IMR-90 (cell line): ENCODE results near the gene PRKAG2. TPM values are rescaled to one million over a fixed set of nuclear protein-coding genes. Genes with fewer than 3 reads are reported as not detected.

Experiments
- ATAC-seq: fragments of 200-7000 bp; cut with Tn5 transposase; 2 replicates; pipeline ENCODE4 v1.9.1; 2020; ENCODE audit warnings: low read depth, mild to moderate bottlenecking, moderate library complexity
- BruUV-seq: library from RNA; stranded (reverse); fragments of 400-500 nt; replicated peaks from 2 replicates; lab custom pipeline; 2021; lab: Mats Ljungman, UMichigan
- CTCF ChIA-PET: fragments of 300-600 bp; formaldehyde crosslinking; extraction: SDS; loops from one replicate; lab custom pipeline; 2021; ENCODE audit warnings: antibody characterized with exemption; lab: Yijun Ruan, JAX
- POLR2A ChIA-PET: fragments of 300-600 bp; sonication (Branson Sonifier 250); formaldehyde crosslinking; loops from one replicate; lab custom pipeline; 2022; ENCODE audit warnings: antibody characterized with exemption; ENCODE audit not compliant: unreplicated experiment; lab: Charles Lee
- DNase-seq: peaks from one replicate; pipeline ENCODE4 v3.0.0; 2013
- H2AFZ ChIP-seq: replicated peaks from 2 replicates; pipeline ENCODE3; 2013; ENCODE audit warnings: low read length, mild to moderate bottlenecking; ENCODE audit not compliant: poor library complexity
- H2AK5ac ChIP-seq: 2 replicates; pipeline ENCODE4 v1.6.1; 2013; ENCODE audit warnings: low read depth, low read length, inconsistent platforms
- H2AK9ac ChIP-seq: replicated peaks from 2 replicates; pipeline ENCODE3; 2013; ENCODE audit warnings: mild to moderate bottlenecking, low read depth, low read length, moderate library complexity; ENCODE audit not compliant: poor library complexity
- H2BK120ac ChIP-seq: 2 replicates; pipeline ENCODE4 v1.6.1; 2013; ENCODE audit warnings: low read depth, low read length, inconsistent platforms
- H2BK15ac ChIP-seq: 3 replicates; pipeline ENCODE4 v1.6.1; 2013; ENCODE audit warnings: low read depth, low read length, inconsistent platforms
- H2BK20ac ChIP-seq: 2 replicates; pipeline ENCODE4 v1.6.1; 2013; ENCODE audit warnings: low read depth, mild to moderate bottlenecking, inconsistent platforms, low read length, moderate library complexity
- H2BK5ac ChIP-seq: 2 replicates; pipeline ENCODE4 v1.6.1; 2013; ENCODE audit warnings: mild to moderate bottlenecking, low read depth, low read length, inconsistent platforms; ENCODE audit not compliant: poor library complexity, severe bottlenecking
- H3K14ac ChIP-seq: replicated peaks from 2 replicates; pipeline ENCODE4 v1.6.1; 2013; ENCODE audit warnings: low read depth, low read length, inconsistent platforms
- H3K18ac ChIP-seq: 2 replicates; pipeline ENCODE4 v1.6.1; 2013; ENCODE audit warnings: low read depth, low read length, control low read depth
- H3K23ac ChIP-seq: 2 replicates; pipeline ENCODE4 v1.6.1; 2013; ENCODE audit warnings: low read depth, low read length, inconsistent platforms
- H3K27ac ChIP-seq: 2 replicates; pipeline ENCODE4 v1.5.1; 2013; ENCODE audit warnings: mild to moderate bottlenecking, control low read depth, low read length; ENCODE audit not compliant: insufficient read depth
- H3K27me3 ChIP-seq: 2 replicates; pipeline ENCODE4 v1.6.1; 2013; ENCODE audit warnings: low read length; ENCODE audit not compliant: control insufficient read depth, insufficient read depth
- H3K36me3 ChIP-seq: 2 replicates; pipeline ENCODE4 v1.6.1; 2013; ENCODE audit warnings: low read length, mixed read lengths; ENCODE audit not compliant: control insufficient read depth, insufficient read depth
- H3K4ac ChIP-seq: 2 replicates; pipeline ENCODE4 v1.6.1; 2013; ENCODE audit warnings: low read depth, low read length, inconsistent platforms
- H3K4me1 ChIP-seq: 2 replicates; pipeline ENCODE4 v1.6.1; 2013; ENCODE audit warnings: low read length, mixed read lengths; ENCODE audit not compliant: control insufficient read depth, insufficient read depth
- H3K4me2 ChIP-seq: 2 replicates; pipeline ENCODE4 v1.6.1; 2013; ENCODE audit warnings: low read depth, mild to moderate bottlenecking, control low read depth, low read length, moderate library complexity
- H3K4me3 ChIP-seq: 2 replicates; pipeline ENCODE4 v1.5.1; 2013; ENCODE audit warnings: low read depth, mild to moderate bottlenecking, control low read depth, low read length, moderate library complexity; ENCODE audit not compliant: insufficient read depth
- H3K56ac ChIP-seq: 2 replicates; pipeline ENCODE4 v1.6.1; 2013; ENCODE audit warnings: low read length, inconsistent platforms; ENCODE audit not compliant: insufficient read depth; ENCODE audit errors: extremely low read depth
- H3K79me1 ChIP-seq, 2 experiments: 2 replicates each; pipeline ENCODE4 v1.6.1; 2013; ENCODE audit warnings: low read length in 2 of 2, inconsistent platforms in 1 of 2, low read depth in 1 of 2
- H3K9ac ChIP-seq: 2 replicates; pipeline ENCODE4 v1.6.1; 2013; ENCODE audit warnings: low read depth, low read length, control low read depth
- H3K9me1 ChIP-seq: 2 replicates; pipeline ENCODE4 v1.6.1; 2013; ENCODE audit warnings: low read length, inconsistent platforms; ENCODE audit not compliant: insufficient read depth
- H3K9me3 ChIP-seq: 2 replicates; pipeline ENCODE4 v1.6.1; 2013; ENCODE audit warnings: low read length; ENCODE audit not compliant: control insufficient read depth, insufficient read depth
- H4K20me1 ChIP-seq: 2 replicates; pipeline ENCODE4 v1.6.1; 2013; ENCODE audit warnings: low read length, inconsistent platforms; ENCODE audit not compliant: insufficient read depth
- H4K5ac ChIP-seq: 2 replicates; pipeline ENCODE4 v1.6.1; 2013; ENCODE audit warnings: mild to moderate bottlenecking, low read depth, low read length, control low read depth
- H4K8ac ChIP-seq, 2 experiments: 2 replicates each; pipeline ENCODE4 v1.6.1; 2013; ENCODE audit warnings: low read depth in 2 of 2, low read length in 2 of 2, control low read depth in 1 of 2, inconsistent platforms in 1 of 2
- H4K91ac ChIP-seq: 2 replicates; pipeline ENCODE4 v1.6.1; 2013; ENCODE audit warnings: low read depth, low read length, inconsistent platforms; ENCODE audit not compliant: insufficient read depth
- CEBPB ChIP-seq: IDR thresholded peaks from 2 replicates; pipeline ENCODE4 v1.6.1; 2012; ENCODE audit warnings: low read depth, low read length, improper control_type of control experiment
- CHD1 ChIP-seq: IDR thresholded peaks from 2 replicates; pipeline ENCODE4 v1.6.1; 2012; ENCODE audit warnings: low read depth, low read length, improper control_type of control experiment
- FOS ChIP-seq: fragments of 150-350 bp; IDR thresholded peaks from 2 replicates; pipeline ENCODE4 v1.6.1; 2016; ENCODE audit warnings: low read depth, low read length
- MAZ ChIP-seq: IDR thresholded peaks from 2 replicates; pipeline ENCODE4 v1.6.1; 2012; ENCODE audit warnings: low read depth, mild to moderate bottlenecking, low read length, improper control_type of control experiment, moderate library complexity, borderline replicate concordance
- MXI1 ChIP-seq: IDR thresholded peaks from 2 replicates; pipeline ENCODE4 v1.6.1; 2012; ENCODE audit warnings: low read depth, mild to moderate bottlenecking, low read length, moderate library complexity, borderline replicate concordance
- NFE2L2 ChIP-seq: fragments of 150-350 bp; IDR thresholded peaks from 2 replicates; pipeline ENCODE4 v1.6.1; 2016; ENCODE audit warnings: low read depth, mild to moderate bottlenecking, low read length
- RCOR1 ChIP-seq: IDR thresholded peaks from 2 replicates; pipeline ENCODE4 v1.6.1; 2012; ENCODE audit warnings: mild to moderate bottlenecking, low read length, improper control_type of control experiment; ENCODE audit not compliant: insufficient replicate concordance
- SMC3 ChIP-seq: fragments of 150-350 bp; IDR thresholded peaks from 2 replicates; pipeline ENCODE4 v1.6.1; 2016; ENCODE audit warnings: low read depth, mild to moderate bottlenecking, antibody characterized with exemption, low read length, moderate library complexity
- USF2 ChIP-seq: fragments of 150-350 bp; IDR thresholded peaks from 2 replicates; pipeline ENCODE4 v1.6.1; 2017; ENCODE audit warnings: mild to moderate bottlenecking, antibody characterized with exemption, low read length, low read depth
- WGBS, 2 experiments: methylation state at CpG; one replicate each; pipeline versions ENCODE4 v1.1.5 to v1.1.7; 2013; ENCODE audit warnings: missing lambda C conversion rate in 2 of 2; ENCODE audit not compliant: insufficient read length in 1 of 2; ENCODE audit errors: extremely low coverage in 2 of 2; 5-methylcytosine and 5-hydroxymethylcytosine counted together
- dilution Hi-C: fragments of 300-500 bp; cut with HindIII; formaldehyde crosslinking; loops from one replicate; pipeline ENCODE4 v1.14.3; 2018; ENCODE audit warnings: low sequenced_read_pairs; ENCODE audit not compliant: unreplicated experiment
- in situ Hi-C: fragments of 300-500 bp; cut with MboI; formaldehyde crosslinking; loops from 3 replicates; pipeline ENCODE4 v1.14.3; 2019; ENCODE audit warnings: low sequenced_read_pairs, inconsistent platforms, mixed read lengths
- intact Hi-C: fragments of 100-400 bp; cut with micrococcal nuclease; formaldehyde crosslinking; loops from 2 replicates; pipeline ENCODE4 v1.10.0; 2022
- polyA plus RNA-seq, 3 experiments: library from polyadenylated mRNA; depleted of rRNA; stranded (reverse); fragments of >200 nt; gene quantifications; 2 replicates each; pipeline ENCODE4 v1.2.3, GENCODE V29; 2012; ENCODE audit warnings: low replicate concordance in 1 of 3
- total RNA-seq: library from RNA; depleted of rRNA; stranded (reverse); fragments of >200 nt; gene quantifications from 2 replicates; pipeline ENCODE4 v1.2.3, GENCODE V29; 2012

The PRKAG2 gene
- total and polyA plus RNA-seq, 2 of the 4 experiments (the other 2 are of a cell fraction): 15.4 to 21.6 TPM

DNA sequence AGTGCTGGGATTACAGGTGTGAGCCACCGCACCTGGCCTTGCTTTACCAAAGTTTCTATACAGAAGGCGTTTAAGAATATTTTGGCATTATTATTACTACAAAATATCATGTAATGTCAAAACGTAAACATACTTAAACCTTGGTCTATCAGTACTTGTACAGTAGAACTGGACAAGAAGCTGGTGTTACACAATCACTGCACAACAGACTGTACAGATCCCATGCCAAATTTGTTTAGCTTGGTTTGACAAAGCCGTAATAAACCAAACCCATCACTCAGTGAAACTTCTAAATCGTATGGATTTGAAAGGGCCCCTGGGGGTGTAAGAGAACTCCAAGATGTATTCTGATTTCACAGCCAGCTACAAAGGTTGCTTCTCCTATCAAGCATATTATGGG, 305.4 kb downstream of the PRKAG2 start:
- H3K27me3 ChIP-seq: no peaks in the 10 kb centered on the region
- ChIA-PET POLR2A (no interaction called here), CTCF (interaction anchor here (1.1 to 1.2 kb wide), 2 partner anchors 173 to 174 kb away, joined by 4 read pairs; no protein-coding TSS in a partner anchor)
- no peak overlapping the region for H2AFZ ChIP-seq
- no peak overlapping the region for H3K56ac ChIP-seq
- no peak overlapping the region for H2BK15ac ChIP-seq
- no peak overlapping the region for H3K4me2 ChIP-seq
- no peak overlapping the region for H3K23ac ChIP-seq
- intact Hi-C loops: loop anchor here (2.0 to 5.0 kb wide), 2 partner anchors 59 to 136 kb away; no protein-coding TSS in a partner anchor
- H3K79me1 ChIP-seq: no peaks in the 10 kb centered on the region; a peak in 3 of 4 replicates
- TF ChIP-seq CHD1 (no peak), RCOR1 (no peak), CEBPB (peak; percentile 54), SMC3 (no peak), MAZ (no peak), NFE2L2 (no peak), USF2 (no peak), MXI1 (no peak), FOS (no peak)
- H3K9ac ChIP-seq: no peak overlapping the region
- BruUV-seq: no TSS peak
- H3K36me3 ChIP-seq: peaks cover 4% of the 10 kb centered on the region; the same call in 1 of the 2 replicates
- H3K27ac ChIP-seq: no peak overlapping the region
- dilution Hi-C loops: no loop called here
- peaks cover 2% of the 10 kb centered on the region for H3K4me1 ChIP-seq
- no peaks in the 10 kb centered on the region for H3K9me1 ChIP-seq
- H4K91ac ChIP-seq: no peak overlapping the region
- H2AK5ac ChIP-seq: no peak overlapping the region
- no peak overlapping the region for H4K8ac ChIP-seq
- in situ Hi-C loops: no loop called here
- H4K20me1 ChIP-seq: no peaks in the 10 kb centered on the region
- no peak overlapping the region for H2BK20ac ChIP-seq
- H3K18ac ChIP-seq: no peak overlapping the region
- H3K4ac ChIP-seq: no peak overlapping the region
- WGBS, 2 experiments: no CpG with 5 or more reads among the region's 5 CpGs
- H3K4me3 ChIP-seq: no peak overlapping the region
- H3K9me3 ChIP-seq: no peaks in the 10 kb centered on the region
- H2BK120ac ChIP-seq: no peak overlapping the region
- no peak for ATAC-seq
- no peak overlapping the region for H2AK9ac ChIP-seq
- DNase-seq: no peak
- no peak overlapping the region for H3K14ac ChIP-seq
- no peak overlapping the region for H2BK5ac ChIP-seq
- H4K5ac ChIP-seq: no peak overlapping the region
